Prostate gland (tissue), 2 donors: ENCODE results near the gene INPP5F. TPM values are rescaled to one million over a fixed set of nuclear protein-coding genes. Genes with fewer than 3 reads are reported as not detected.

Source experiments
- DNase-seq: peaks from one replicate; pipeline ENCODE4 v3.0.0-alpha.2; 2019; ENCODE audit warnings: low spot score
- H3K27ac ChIP-seq, 2 donors: fragments of 200-600 bp; sonication (generic); 2 replicates each; pipeline ENCODE4 v1.5.1; 2017 to 2019
- H3K27me3 ChIP-seq: fragments of 200-600 bp; sonication (generic); replicated peaks from 2 replicates; pipeline ENCODE4 v1.5.1; 2019; ENCODE audit not compliant: insufficient read depth
- H3K36me3 ChIP-seq, 2 donors: fragments of 200-600 bp; sonication (generic); 1 replicate in 1 of 2; 2 replicates in 1 of 2; pipeline versions ENCODE4 v1.5.1 to v1.8.1; 2017 to 2019
- H3K4me1 ChIP-seq: fragments of 200-600 bp; sonication (generic); replicated peaks from 2 replicates; pipeline ENCODE4 v1.5.1; 2019
- H3K4me3 ChIP-seq, 2 donors: fragments of 200-600 bp; sonication (generic); 2 replicates each; pipeline ENCODE4 v1.5.1; 2017 to 2019
- H3K9me3 ChIP-seq: fragments of 200-600 bp; sonication (generic); 2 replicates; pipeline ENCODE4 v1.5.1; 2017
- CTCF ChIP-seq, 4 experiments: fragments of 200-600 bp in 2 of 4; fragments of 450-650 bp in 2 of 4; sonication (generic) in 2 of 4; IDR thresholded peaks; 1 replicate in 3 of 4; 2 replicates in 1 of 4; pipeline ENCODE4 v1.5.1; 2016 to 2019; ENCODE audit warnings: antibody characterized with exemption in 4 of 4, mild to moderate bottlenecking in 2 of 4, moderate library complexity in 2 of 4
- POLR2A ChIP-seq: fragments of 450-650 bp; IDR thresholded peaks from one replicate; pipeline ENCODE4 v1.6.1; 2016; ENCODE audit warnings: antibody characterized with exemption, mild to moderate bottlenecking
- POLR2AphosphoS5 ChIP-seq: sonication (generic); formaldehyde crosslinking; IDR thresholded peaks from one replicate; pipeline ENCODE4 v1.6.1; 2017; ENCODE audit warnings: antibody characterized with exemption
- WGBS: methylation state at CpG from one replicate; pipeline ENCODE4 v1.1.5; 2018; 5-methylcytosine and 5-hydroxymethylcytosine counted together
- intact Hi-C: fragments of 100-400 bp; cut with DNase I; formaldehyde crosslinking; loops from one replicate; pipeline ENCODE4 v1.14.2; 2022
- total RNA-seq, 2 donors: library from RNA; depleted of rRNA; stranded (reverse); fragments of >200 nt; gene quantifications; one replicate each; pipeline ENCODE4 v1.1.0, GENCODE V29; 2016

Gene INPP5F
- total RNA-seq, 2 donors from 2014 or later, result 8.6 to 15.9 TPM

DNA sequence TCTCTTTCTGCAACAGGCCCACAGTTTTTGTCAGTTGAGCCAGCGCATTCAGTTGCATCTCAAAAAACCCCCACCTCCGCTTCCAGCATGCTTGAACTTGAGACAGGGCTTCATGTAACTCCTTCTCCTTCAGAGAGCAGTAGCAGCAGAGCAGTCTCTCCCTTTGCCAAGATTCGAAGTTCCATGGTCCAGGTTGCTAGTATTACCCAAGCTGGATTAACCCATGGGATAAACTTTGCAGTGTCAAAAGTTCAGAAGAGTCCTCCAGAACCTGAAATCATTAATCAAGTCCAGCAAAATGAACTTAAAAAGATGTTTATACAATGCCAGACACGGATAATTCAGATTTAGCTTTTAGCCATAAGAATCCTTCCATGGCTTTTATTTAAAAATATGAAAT, 101.6 kb downstream of the INPP5F start:
- 81% methylated on average over 4 of the region's 4 CpGs for WGBS
- no peak for TF ChIP-seq CTCF (IDR thresholded peaks at IDR 0.05)
- no peak for TF ChIP-seq POLR2AphosphoS5
- no peak for TF ChIP-seq POLR2A
- DNase-seq, result no peak
- peaks cover 0 to 13% of the 10 kb centered on the region in 2 donors for H3K36me3 ChIP-seq
- H3K27me3 ChIP-seq, result no peaks in the 10 kb centered on the region
- H3K4me3 ChIP-seq, result no peak overlapping the region
- no peaks in the 10 kb centered on the region for H3K4me1 ChIP-seq
- no peaks in the 10 kb centered on the region for H3K9me3 ChIP-seq
- intact Hi-C loops, result no loop called here
- H3K27ac ChIP-seq, result no peak overlapping the region

DNA sequence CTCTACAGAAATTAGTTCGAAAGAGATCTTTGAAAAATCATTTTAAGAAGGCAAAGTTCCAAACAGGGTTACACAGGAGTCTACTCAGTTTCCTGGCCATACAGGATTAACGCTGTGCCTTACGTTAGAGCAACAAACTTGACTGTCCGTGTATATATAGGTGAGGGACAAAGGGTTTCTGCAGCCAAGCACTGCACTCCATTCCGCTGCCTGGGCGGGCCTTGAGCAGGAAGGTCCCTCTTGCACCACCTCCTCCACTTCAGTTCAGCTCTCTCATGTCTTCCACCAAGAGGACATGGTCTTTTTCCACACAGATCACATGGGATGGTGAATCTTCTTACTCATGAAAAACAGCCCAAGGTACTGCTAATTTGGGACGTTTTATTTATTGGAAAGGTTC, 103.6 kb downstream of the INPP5F start:
- no peak for DNase-seq
- intact Hi-C loops, result no loop called here
- Histone ChIP-seq H3K27me3 (no peaks in the 10 kb centered on the region), H3K4me1 (no peaks in the 10 kb centered on the region), H3K4me3 (no peak overlapping the region), H3K27ac (no peak overlapping the region), H3K36me3 (peaks cover 0 to 14% of the 10 kb centered on the region in 2 donors), H3K9me3 (no peaks in the 10 kb centered on the region)
- 85% methylated on average over 7 of the region's 7 CpGs for WGBS
- TF ChIP-seq POLR2A (no peak), CTCF (IDR thresholded peaks at IDR 0.05) (no peak), POLR2AphosphoS5 (no peak)

- 82% methylated on average over 4 of the region's 4 CpGs for whole genome bisulfite sequencing
- intact Hi-C loops, result no loop called here
- Histone ChIP-seq H3K36me3 (peaks cover 0 to 15% of the 10 kb centered on the region in 2 donors), H3K27ac (no peak overlapping the region), H3K4me1 (no peaks in the 10 kb centered on the region), H3K27me3 (no peaks in the 10 kb centered on the region), H3K4me3 (no peak overlapping the region), H3K9me3 (no peaks in the 10 kb centered on the region)
- no peak for TF ChIP-seq CTCF (IDR thresholded peaks at IDR 0.05)
- TF ChIP-seq POLR2AphosphoS5, result no peak
- no peak for TF ChIP-seq POLR2A
- no peak for DNase-seq
Measured at GRCh38 chr10:119830851-119831250, 105.0 kb downstream of the INPP5F start.

- no peak overlapping the region for H3K4me3 ChIP-seq
- no peak for DNase-seq
- no peaks in the 10 kb centered on the region for H3K27me3 ChIP-seq
- WGBS, result 83% methylated on average over 11 of the region's 11 CpGs
- intact Hi-C loops, result no loop called here
- no peak for TF ChIP-seq POLR2A
- TF ChIP-seq POLR2AphosphoS5, result no peak
- TF ChIP-seq CTCF (IDR thresholded peaks at IDR 0.05), result no peak
- peaks cover 0 to 17% of the 10 kb centered on the region in 2 donors for H3K36me3 ChIP-seq
- no peaks in the 10 kb centered on the region for H3K9me3 ChIP-seq
- H3K27ac ChIP-seq, result no peak overlapping the region
- H3K4me1 ChIP-seq, result no peaks in the 10 kb centered on the region
Measured at GRCh38 chr10:119831656-119832055, 105.8 kb downstream of the INPP5F start.

- peaks cover 0 to 26% of the 10 kb centered on the region in 2 donors for H3K36me3 ChIP-seq
- no peak for TF ChIP-seq POLR2AphosphoS5
- TF ChIP-seq POLR2A, result no peak
- no peak for TF ChIP-seq CTCF (IDR thresholded peaks at IDR 0.05)
- H3K27ac ChIP-seq, result no peak overlapping the region
- H3K4me1 ChIP-seq, result no peaks in the 10 kb centered on the region
- H3K4me3 ChIP-seq, result no peak overlapping the region
- WGBS, result 96% methylated on average over 2 of the region's 2 CpGs
- H3K9me3 ChIP-seq, result no peaks in the 10 kb centered on the region
- intact Hi-C loops, result no loop called here
- H3K27me3 ChIP-seq, result no peaks in the 10 kb centered on the region
- no peak for DNase-seq
Measured at GRCh38 chr10:119832951-119833350, 107.1 kb downstream of the INPP5F start.
